ENCODE data around the gene RNASE13.

The RNASE13 gene

GRCh38 chr14:21018781-21019180 is 15.8 kb downstream of the RNASE13 start:
- no peak overlapping the region for H4K5ac ChIP-seq (ENCODE audit: low read length)
- no peak overlapping the region for H2AK5ac ChIP-seq (ENCODE audit: low read length)
- H3K9ac ChIP-seq (ENCODE audit: low read length) = no peak overlapping the region
- no peak overlapping the region for H4K8ac ChIP-seq (ENCODE audit: low read depth, low read length)
- H3K27ac ChIP-seq (ENCODE audit: low read depth, low read length) = no peak overlapping the region
- no peak overlapping the region for H2BK5ac ChIP-seq (ENCODE audit: low read length)
- no peak overlapping the region for H3K4me3 ChIP-seq (ENCODE audit: low read length)
- H3K56ac ChIP-seq (ENCODE audit: low read length) = no peak overlapping the region
- H3K36me3 ChIP-seq (ENCODE audit: control insufficient read depth, insufficient read depth, low read length) = no peaks in the 10 kb centered on the region
- no peak for DNase-seq
- no peak overlapping the region for H3K4ac ChIP-seq (ENCODE audit: low read depth, low read length)
- H2BK120ac ChIP-seq (ENCODE audit: low read depth, low read length) = no peak overlapping the region
- no peaks in the 10 kb centered on the region for H3K79me2 ChIP-seq (ENCODE audit: control insufficient read depth, insufficient read depth, low read length)
- no CpG with 5 or more reads among the region's 3 CpGs for WGBS (ENCODE audit: extremely low coverage, insufficient coverage, low lambda C conversion rate)
- no peak overlapping the region for H2BK15ac ChIP-seq (replicated peaks; ENCODE audit: low read depth)
- H3K18ac ChIP-seq (ENCODE audit: low read length) = no peak overlapping the region
- H3K23ac ChIP-seq (ENCODE audit: low read length) = no peak overlapping the region
- H3K79me1 ChIP-seq (ENCODE audit: low read length) = no peaks in the 10 kb centered on the region
- H3K4me1 ChIP-seq (ENCODE audit: control insufficient read depth, low read depth, low read length) = peaks cover 2% of the 10 kb centered on the region
- H3K27me3 ChIP-seq (ENCODE audit: insufficient read depth, low read length, poor library complexity) = no peaks in the 10 kb centered on the region
- H3K4me2 ChIP-seq (ENCODE audit: low read length) = no peak overlapping the region

GRCh38 chr14:21018286-21018685 is 16.3 kb downstream of the RNASE13 start:
- H3K4me3 ChIP-seq (ENCODE audit: low read length) = no peak overlapping the region
- H3K56ac ChIP-seq (ENCODE audit: low read length) = no peak overlapping the region
- no peaks in the 10 kb centered on the region for H3K27me3 ChIP-seq (ENCODE audit: insufficient read depth, low read length, poor library complexity)
- no peak overlapping the region for H3K27ac ChIP-seq (ENCODE audit: low read depth, low read length)
- H2AK5ac ChIP-seq (ENCODE audit: low read length) = no peak overlapping the region
- H3K9ac ChIP-seq (ENCODE audit: low read length) = no peak overlapping the region
- no peak overlapping the region for H4K5ac ChIP-seq (ENCODE audit: low read length)
- H3K4me2 ChIP-seq (ENCODE audit: low read length) = no peak overlapping the region
- H3K4ac ChIP-seq (ENCODE audit: low read depth, low read length) = no peak overlapping the region
- WGBS (ENCODE audit: extremely low coverage, insufficient coverage, low lambda C conversion rate) = no CpG with 5 or more reads among the region's 7 CpGs
- peaks cover 2% of the 10 kb centered on the region for H3K4me1 ChIP-seq (ENCODE audit: control insufficient read depth, low read depth, low read length)
- no peak overlapping the region for H3K18ac ChIP-seq (ENCODE audit: low read length)
- DNase-seq = no peak
- H2BK15ac ChIP-seq (replicated peaks; ENCODE audit: low read depth) = no peak overlapping the region
- H3K79me1 ChIP-seq (ENCODE audit: low read length) = no peaks in the 10 kb centered on the region
- H2BK120ac ChIP-seq (ENCODE audit: low read depth, low read length) = no peak overlapping the region
- H4K8ac ChIP-seq (ENCODE audit: low read depth, low read length) = no peak overlapping the region
- H3K36me3 ChIP-seq (ENCODE audit: control insufficient read depth, insufficient read depth, low read length) = no peaks in the 10 kb centered on the region
- H2BK5ac ChIP-seq (ENCODE audit: low read length) = no peak overlapping the region
- H3K23ac ChIP-seq (ENCODE audit: low read length) = no peak overlapping the region
- H3K79me2 ChIP-seq (ENCODE audit: control insufficient read depth, insufficient read depth, low read length) = no peaks in the 10 kb centered on the region

- Histone ChIP-seq H3K79me1 (ENCODE audit: low read length) (no peaks in the 10 kb centered on the region), H3K36me3 (ENCODE audit: control insufficient read depth, insufficient read depth, low read length) (no peaks in the 10 kb centered on the region), H3K4ac (ENCODE audit: low read depth, low read length) (no peak overlapping the region), H3K18ac (ENCODE audit: low read length) (no peak overlapping the region), H3K27ac (ENCODE audit: low read depth, low read length) (no peak overlapping the region), H3K4me1 (ENCODE audit: control insufficient read depth, low read depth, low read length) (peaks cover 2% of the 10 kb centered on the region), H2BK15ac (replicated peaks; ENCODE audit: low read depth) (no peak overlapping the region), H4K5ac (ENCODE audit: low read length) (no peak overlapping the region), H3K27me3 (ENCODE audit: insufficient read depth, low read length, poor library complexity) (no peaks in the 10 kb centered on the region), H3K56ac (ENCODE audit: low read length) (no peak overlapping the region), H3K4me3 (ENCODE audit: low read length) (no peak overlapping the region), H3K79me2 (ENCODE audit: control insufficient read depth, insufficient read depth, low read length) (no peaks in the 10 kb centered on the region), H3K23ac (ENCODE audit: low read length) (no peak overlapping the region), H2AK5ac (ENCODE audit: low read length) (no peak overlapping the region), H2BK120ac (ENCODE audit: low read depth, low read length) (no peak overlapping the region), H2BK5ac (ENCODE audit: low read length) (no peak overlapping the region), H3K4me2 (ENCODE audit: low read length) (no peak overlapping the region), H3K9ac (ENCODE audit: low read length) (no peak overlapping the region), H4K8ac (ENCODE audit: low read depth, low read length) (no peak overlapping the region)
- WGBS (ENCODE audit: extremely low coverage, insufficient coverage, low lambda C conversion rate) = no CpG with 5 or more reads among the region's 28 CpGs
- DNase-seq = no peak
Observed at GRCh38 chr14:21017528-21018245, 16.9 kb downstream of the RNASE13 start.

- no peak overlapping the region for H3K56ac ChIP-seq (ENCODE audit: low read length)
- no peak overlapping the region for H2AK5ac ChIP-seq (ENCODE audit: low read length)
- no peaks in the 10 kb centered on the region for H3K79me2 ChIP-seq (ENCODE audit: control insufficient read depth, insufficient read depth, low read length)
- H4K5ac ChIP-seq (ENCODE audit: low read length) = no peak overlapping the region
- H3K4me2 ChIP-seq (ENCODE audit: low read length) = no peak overlapping the region
- H2BK120ac ChIP-seq (ENCODE audit: low read depth, low read length) = no peak overlapping the region
- no peak overlapping the region for H3K9ac ChIP-seq (ENCODE audit: low read length)
- H3K27ac ChIP-seq (ENCODE audit: low read depth, low read length) = no peak overlapping the region
- no peaks in the 10 kb centered on the region for H3K36me3 ChIP-seq (ENCODE audit: control insufficient read depth, insufficient read depth, low read length)
- no peak overlapping the region for H3K23ac ChIP-seq (ENCODE audit: low read length)
- H3K79me1 ChIP-seq (ENCODE audit: low read length) = no peaks in the 10 kb centered on the region
- H3K27me3 ChIP-seq (ENCODE audit: insufficient read depth, low read length, poor library complexity) = no peaks in the 10 kb centered on the region
- H3K4ac ChIP-seq (ENCODE audit: low read depth, low read length) = no peak overlapping the region
- peaks cover 2% of the 10 kb centered on the region for H3K4me1 ChIP-seq (ENCODE audit: control insufficient read depth, low read depth, low read length)
- no peak overlapping the region for H2BK15ac ChIP-seq (replicated peaks; ENCODE audit: low read depth)
- H3K4me3 ChIP-seq (ENCODE audit: low read length) = no peak overlapping the region
- no peak overlapping the region for H2BK5ac ChIP-seq (ENCODE audit: low read length)
- H3K18ac ChIP-seq (ENCODE audit: low read length) = no peak overlapping the region
- no CpG with 5 or more reads among the region's 9 CpGs for WGBS (ENCODE audit: extremely low coverage, insufficient coverage, low lambda C conversion rate)
- H4K8ac ChIP-seq (ENCODE audit: low read depth, low read length) = no peak overlapping the region
- no peak for DNase-seq
Observed at GRCh38 chr14:21016413-21017190, 18.0 kb downstream of the RNASE13 start.

DNA sequence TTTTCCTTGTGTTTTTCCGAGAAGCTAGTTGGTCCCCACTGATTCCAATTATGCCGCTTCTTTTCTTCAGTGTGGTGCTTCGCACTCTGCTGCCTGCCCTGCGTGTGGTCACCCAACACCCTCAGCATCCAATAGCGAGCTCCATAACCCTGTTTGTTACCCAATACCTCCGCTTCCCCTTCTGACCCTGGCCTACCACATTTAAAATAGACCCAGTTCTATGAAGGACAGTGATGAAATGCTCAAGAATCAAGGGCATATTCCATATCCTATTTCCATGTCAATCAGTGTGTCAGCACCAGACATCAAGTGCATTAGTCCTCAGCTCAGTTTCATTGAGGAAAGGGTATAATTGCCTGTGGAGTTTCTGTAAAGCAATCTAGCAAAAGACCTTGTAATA is 19.3 kb downstream of the RNASE13 start:
- H2BK5ac ChIP-seq (ENCODE audit: low read length) = no peak overlapping the region
- peaks cover 2% of the 10 kb centered on the region for H3K4me1 ChIP-seq (ENCODE audit: control insufficient read depth, low read depth, low read length)
- H4K8ac ChIP-seq (ENCODE audit: low read depth, low read length) = no peak overlapping the region
- no peaks in the 10 kb centered on the region for H3K79me2 ChIP-seq (ENCODE audit: control insufficient read depth, insufficient read depth, low read length)
- H3K36me3 ChIP-seq (ENCODE audit: control insufficient read depth, insufficient read depth, low read length) = no peaks in the 10 kb centered on the region
- no peak overlapping the region for H2BK120ac ChIP-seq (ENCODE audit: low read depth, low read length)
- H2AK5ac ChIP-seq (ENCODE audit: low read length) = no peak overlapping the region
- no peak overlapping the region for H3K4me3 ChIP-seq (ENCODE audit: low read length)
- H4K5ac ChIP-seq (ENCODE audit: low read length) = no peak overlapping the region
- no peaks in the 10 kb centered on the region for H3K79me1 ChIP-seq (ENCODE audit: low read length)
- no peak overlapping the region for H3K23ac ChIP-seq (ENCODE audit: low read length)
- no peak overlapping the region for H2BK15ac ChIP-seq (replicated peaks; ENCODE audit: low read depth)
- no peak overlapping the region for H3K4ac ChIP-seq (ENCODE audit: low read depth, low read length)
- WGBS (ENCODE audit: extremely low coverage, insufficient coverage, low lambda C conversion rate) = no CpG with 5 or more reads among the region's 6 CpGs
- H3K18ac ChIP-seq (ENCODE audit: low read length) = no peak overlapping the region
- no peak for DNase-seq
- H3K9ac ChIP-seq (ENCODE audit: low read length) = no peak overlapping the region
- H3K27me3 ChIP-seq (ENCODE audit: insufficient read depth, low read length, poor library complexity) = no peaks in the 10 kb centered on the region
- H3K56ac ChIP-seq (ENCODE audit: low read length) = no peak overlapping the region
- H3K4me2 ChIP-seq (ENCODE audit: low read length) = no peak overlapping the region
- no peak overlapping the region for H3K27ac ChIP-seq (ENCODE audit: low read depth, low read length)
